GM13976 (cell line): ENCODE measurements around the gene TMEM132A.
A peak's percentile ranks its signal among the peaks of the same experiment; 100 is the strongest.

ENCODE experiments used
- DNase-seq: peaks from one replicate; pipeline ENCODE4 v3.0.0; 2012; ENCODE audit warnings: low spot score
- CTCF ChIP-seq: IDR thresholded peaks from 2 replicates; pipeline ENCODE4 v1.5.1; 2012; ENCODE audit warnings: borderline replicate concordance, mild to moderate bottlenecking; ENCODE audit not compliant: insufficient read depth; ENCODE audit errors: extremely low read depth, missing control alignments, control extremely low read depth
- in situ Hi-C: fragments of 300-500 bp; cut with MboI; formaldehyde crosslinking; loops from one replicate; pipeline ENCODE4 v1.12.0; 2022; ENCODE audit warnings: low sequenced_read_pairs, mixed read lengths, inconsistent platforms; ENCODE audit not compliant: unreplicated experiment

Gene TMEM132A

GRCh38 chr11:60910711-60911380 is 13.4 kb upstream of the TMEM132A start:
- in situ Hi-C loops = no loop called here

GRCh38 chr11:60912223-60912850 is 11.9 kb upstream of the TMEM132A start:
- DNase-seq = no peak
- TF ChIP-seq CTCF = no peak
- in situ Hi-C loops = no loop called here

More at GRCh38 chr11:60910711-60911380, 13.4 kb upstream of the TMEM132A start:
- TF ChIP-seq CTCF = no peak
- DNase-seq = no peak

GRCh38 chr11:60912851-60913528 is 11.3 kb upstream of the TMEM132A start:
- in situ Hi-C loops = no loop called here
- DNase-seq = no peak
- TF ChIP-seq CTCF = no peak

- peak; percentile 92 for DNase-seq
- in situ Hi-C loops = no loop called here
- no peak for TF ChIP-seq CTCF
Measured at GRCh38 chr11:60913793-60914632, 10.2 kb upstream of the TMEM132A start, which contains the start of gene TMEM109. TMEM109 (plus strand) TSS chr11:60914158; CDS start chr11:60919694, 5,536 bp downstream.

GRCh38 chr11:60914633-60915247 is 9.5 kb upstream of the TMEM132A start:
- in situ Hi-C loops = no loop called here
- no peak for TF ChIP-seq CTCF
- DNase-seq = no peak
